PC-9 (cell line): ENCODE measurements around the gene BRD9.

Experiments
- CTCF ChIP-seq: fragments of 200-600 bp; sonication (generic); conservative IDR thresholded peaks from 2 replicates; pipeline ENCODE4 v1.6.1; 2017; ENCODE audit warnings: mixed run types, antibody characterized with exemption, mild to moderate bottlenecking, moderate library complexity
- EZH2 ChIP-seq: fragments of 200-600 bp; sonication (generic); IDR thresholded peaks from 2 replicates; pipeline ENCODE4 v1.8.0; 2017; ENCODE audit warnings: antibody characterized with exemption, low read depth

- TF ChIP-seq CTCF (no peak), EZH2 (no peak)
Observed at GRCh38 chr5:860506-861150, 32.0 kb downstream of the BRD9 start.
